GM23338 (cell line): ENCODE measurements around the gene GALM. TPM values are rescaled to one million over a fixed set of nuclear protein-coding genes. Genes with fewer than 3 reads are reported as not detected.

ENCODE experiments used
- ATAC-seq: fragments of 200-7000 bp; cut with Tn5 transposase; 3 replicates; pipeline ENCODE4 v1.9.1; 2020
- DNase-seq: peaks from one replicate; pipeline ENCODE4 v3.0.0-alpha.2; 2015; ENCODE audit warnings: low spot score
- H2AFZ ChIP-seq: fragments of 200-600 bp; sonication (generic); 2 replicates; pipeline ENCODE4 v1.8.0; 2016; ENCODE audit warnings: antibody characterized with exemption, mild to moderate bottlenecking, moderate library complexity
- H3F3A ChIP-seq: fragments of 200-600 bp; sonication (generic); replicated peaks from 2 replicates; pipeline ENCODE4 v1.8.0; 2017; ENCODE audit warnings: antibody characterized with exemption, mixed run types, low read depth
- H3K27ac ChIP-seq: fragments of 200-600 bp; sonication (generic); 2 replicates; pipeline ENCODE4 v1.6.1; 2016; ENCODE audit warnings: low read depth
- H3K27me3 ChIP-seq: fragments of 200-600 bp; sonication (generic); 2 replicates; pipeline ENCODE4 v1.8.0; 2016; ENCODE audit warnings: mild to moderate bottlenecking, mixed run types, moderate library complexity; ENCODE audit not compliant: insufficient read depth
- H3K36me3 ChIP-seq: fragments of 200-600 bp; sonication (generic); 2 replicates; pipeline ENCODE4 v1.8.0; 2016; ENCODE audit warnings: mild to moderate bottlenecking; ENCODE audit not compliant: insufficient read depth
- H3K4me1 ChIP-seq: fragments of 200-600 bp; sonication (generic); 2 replicates; pipeline ENCODE4 v1.8.0; 2016; ENCODE audit warnings: mild to moderate bottlenecking, moderate library complexity; ENCODE audit not compliant: insufficient read depth
- H3K4me2 ChIP-seq: fragments of 200-600 bp; sonication (generic); 2 replicates; pipeline ENCODE4 v1.7.1; 2017; ENCODE audit warnings: mixed run types
- H3K4me3 ChIP-seq: fragments of 200-600 bp; sonication (generic); 2 replicates; pipeline ENCODE4 v1.6.1; 2016; ENCODE audit warnings: mixed run types
- H3K79me2 ChIP-seq: fragments of 200-600 bp; sonication (generic); replicated peaks from 2 replicates; pipeline ENCODE4 v1.8.0; 2017; ENCODE audit warnings: mild to moderate bottlenecking; ENCODE audit not compliant: insufficient read depth
- H3K9me2 ChIP-seq: fragments of 200-600 bp; sonication (generic); 2 replicates; pipeline ENCODE4 v1.8.0; 2017; ENCODE audit not compliant: insufficient read depth
- H4K20me1 ChIP-seq: fragments of 200-600 bp; sonication (generic); replicated peaks from 2 replicates; pipeline ENCODE4 v1.8.0; 2017; ENCODE audit warnings: mild to moderate bottlenecking; ENCODE audit not compliant: insufficient read depth
- H3K27ac Mint-ChIP-seq: 2 replicates; pipeline ENCODE4 v1.8.0; 2020; ENCODE audit warnings: inconsistent platforms, mild to moderate bottlenecking, moderate library complexity, mixed read lengths
- H3K27me3 Mint-ChIP-seq: 3 replicates; pipeline ENCODE4 v1.8.0; 2022; ENCODE audit warnings: low read depth, mild to moderate bottlenecking, moderate library complexity, mixed read lengths, inconsistent platforms; ENCODE audit not compliant: insufficient read depth, poor library complexity
- H3K36me3 Mint-ChIP-seq: 3 replicates; pipeline ENCODE4 v1.8.0; 2021; ENCODE audit warnings: low read depth, mild to moderate bottlenecking, inconsistent platforms, moderate library complexity, mixed read lengths
- H3K4me1 Mint-ChIP-seq: 3 replicates; pipeline ENCODE4 v1.8.0; 2020; ENCODE audit warnings: mild to moderate bottlenecking, inconsistent platforms, mixed read lengths
- H3K4me3 Mint-ChIP-seq: 3 replicates; pipeline ENCODE4 v1.8.0; 2021; ENCODE audit warnings: moderate library complexity, mild to moderate bottlenecking, inconsistent platforms, mixed read lengths
- H3K9me3 Mint-ChIP-seq: 3 replicates; pipeline ENCODE4 v1.8.0; 2020; ENCODE audit warnings: moderate library complexity, mild to moderate bottlenecking, inconsistent platforms, mixed read lengths
- EZH2 ChIP-seq: fragments of 200-600 bp; sonication (generic); IDR thresholded peaks from one replicate; pipeline ENCODE4 v1.8.0; 2017; ENCODE audit warnings: antibody characterized with exemption, mild to moderate bottlenecking, low read depth; ENCODE audit not compliant: unreplicated experiment
- EZH2phosphoT487 ChIP-seq: fragments of 200-600 bp; sonication (generic); IDR thresholded peaks from one replicate; pipeline ENCODE4 v1.8.1; 2018; ENCODE audit warnings: antibody characterized with exemption; ENCODE audit not compliant: unreplicated experiment
- NANOG ChIP-seq: IDR thresholded peaks from 2 replicates; pipeline ENCODE4 v1.6.1; 2016; ENCODE audit warnings: antibody characterized with exemption, borderline replicate concordance
- POLR2AphosphoS5 ChIP-seq: IDR thresholded peaks from 2 replicates; pipeline ENCODE4 v1.6.1; 2016; ENCODE audit warnings: antibody characterized with exemption, low read depth
- REST ChIP-seq: IDR thresholded peaks from one replicate; pipeline ENCODE4 v1.6.1; 2018; ENCODE audit warnings: antibody characterized with exemption; ENCODE audit not compliant: unreplicated experiment
- ZNF331 ChIP-seq: fragments of 250-450 bp; sonication (Bioruptor Pico); IDR thresholded peaks from 2 replicates; pipeline ENCODE4 v1.5.0; 2020; ENCODE audit warnings: low read depth, mild to moderate bottlenecking, moderate library complexity
- ZNF462 ChIP-seq: fragments of 250-450 bp; sonication (Bioruptor Pico); IDR thresholded peaks from 2 replicates; pipeline ENCODE4 v1.5.0; 2020; ENCODE audit warnings: mild to moderate bottlenecking, moderate library complexity
- polyA plus RNA-seq: library from polyadenylated mRNA; unstranded; fragments of >200 nt; fragmentation: Nextera tagmentation; extraction: Ambion mirVana; gene quantifications from 2 replicates; pipeline ENCODE4 v1.2.1, GENCODE V29; 2016
- total RNA-seq: library from RNA; depleted of rRNA; stranded (reverse); fragments of >200 nt; shearing (Covaris generic); gene quantifications from 2 replicates; pipeline ENCODE4 v1.2.3, GENCODE V29; 2014

The GALM gene
- total and polyA plus RNA-seq, 2 experiments from 2014 or later: 9.3 to 21.6 TPM

GRCh38 chr2:38763228-38763627, 97.3 kb downstream of the GALM start:
- TF ChIP-seq POLR2AphosphoS5: no peak
- no peak for TF ChIP-seq ZNF462 (CRISPR knock-in tag)
- Histone ChIP-seq H3K27ac (no peak overlapping the region), H3K4me1 (no peaks in the 10 kb centered on the region), H3K27me3 (no peaks in the 10 kb centered on the region), H3K4me3 (no peak overlapping the region), H3K4me2 (no peak overlapping the region), H4K20me1 (no peaks in the 10 kb centered on the region), H3K36me3 (no peaks in the 10 kb centered on the region), H2AFZ (no peak overlapping the region), H3F3A (no peaks in the 10 kb centered on the region), H3K79me2 (no peaks in the 10 kb centered on the region), H3K9me2 (no peaks in the 10 kb centered on the region)
- Mint-ChIP-seq H3K4me1 (no peaks in the 10 kb centered on the region), H3K27ac (no peak overlapping the region), H3K27me3 (peaks cover 3% of the 10 kb centered on the region), H3K36me3 (no peaks in the 10 kb centered on the region), H3K9me3 (no peaks in the 10 kb centered on the region), H3K4me3 (no peak overlapping the region)
- no peak for DNase-seq
- no peak for ATAC-seq

- H3K36me3 ChIP-seq: no peaks in the 10 kb centered on the region
- no peaks in the 10 kb centered on the region for H3K9me2 ChIP-seq
- no peaks in the 10 kb centered on the region for H3K27me3 ChIP-seq
- TF ChIP-seq EZH2phosphoT487 (no peak), EZH2 (no peak), REST (no peak), NANOG (no peak), ZNF331 (CRISPR knock-in tag) (no peak)
These were observed 97.8 kb downstream of the GALM start for GRCh38 chr2:38763728-38764127.

More at GRCh38 chr2:38763728-38764127, 97.8 kb downstream of the GALM start:
- 0 out of 2 replicates have a peak overlapping the region, but pooled peaks have one; percentile 18 for H2AFZ ChIP-seq
- no peaks in the 10 kb centered on the region for H3K36me3 Mint-ChIP-seq
- H3K4me2 ChIP-seq: no peak overlapping the region
- no peak overlapping the region for H3K27ac Mint-ChIP-seq
- no peak overlapping the region for H3K4me3 ChIP-seq
- no peak overlapping the region for H3K27ac ChIP-seq
- no peaks in the 10 kb centered on the region for H3F3A ChIP-seq
- H3K4me3 Mint-ChIP-seq: no peak overlapping the region
- H3K27me3 Mint-ChIP-seq: peaks cover 3% of the 10 kb centered on the region
- H4K20me1 ChIP-seq: no peaks in the 10 kb centered on the region
- H3K9me3 Mint-ChIP-seq: no peaks in the 10 kb centered on the region
- no peak for ATAC-seq
- H3K4me1 ChIP-seq: no peaks in the 10 kb centered on the region
- H3K79me2 ChIP-seq: no peaks in the 10 kb centered on the region
- no peak for DNase-seq
- no peaks in the 10 kb centered on the region for H3K4me1 Mint-ChIP-seq
